Activated naive CD4-positive, alpha-beta T cell (primary cell): ENCODE results near the gene ATP4B.

ENCODE experiments used
- DNase-seq, 4 experiments: peaks; one replicate each; lab custom pipeline; 2025; lab: John Stamatoyannopoulos, UW

Gene ATP4B

GRCh38 chr13:113656003-113656588, 1.9 kb downstream of the ATP4B start:
- DNase-seq, result no peak

- DNase-seq, result no peak
Observed at GRCh38 chr13:113655346-113656002, 2.5 kb downstream of the ATP4B start.

- DNase-seq, result no peak
Observed at GRCh38 chr13:113654591-113655345, 3.2 kb downstream of the ATP4B start.

GRCh38 chr13:113654175-113654560, 3.8 kb downstream of the ATP4B start:
- DNase-seq, result no peak

- DNase-seq, result no peak
Observed at GRCh38 chr13:113653264-113654174, 4.5 kb downstream of the ATP4B start.

GRCh38 chr13:113652404-113653263, 5.4 kb downstream of the ATP4B start:
- no peak for DNase-seq

- no peak for DNase-seq
Observed at GRCh38 chr13:113651511-113652403, 6.2 kb downstream of the ATP4B start.

GRCh38 chr13:113650731-113651148, 7.3 kb downstream of the ATP4B start:
- DNase-seq, result no peak

GRCh38 chr13:113650275-113650674, 7.7 kb downstream of the ATP4B start:
- no peak for DNase-seq

- no peak for DNase-seq
Observed at GRCh38 chr13:113649212-113649611, 8.8 kb downstream of the ATP4B start.

GRCh38 chr13:113648216-113648610, 9.8 kb downstream of the ATP4B start:
- DNase-seq, result no peak

GRCh38 chr13:113647351-113648215, 10.4 kb downstream of the ATP4B start:
- DNase-seq, result no peak

- peak in 1 of 4 experiments; percentile 20 for DNase-seq
Observed at GRCh38 chr13:113646921-113647340, 11.1 kb downstream of the ATP4B start.

- DNase-seq, result no peak
Observed at GRCh38 chr13:113646376-113646775, 11.6 kb downstream of the ATP4B start.

- DNase-seq, result no peak
Observed at GRCh38 chr13:113645329-113645728, 12.7 kb downstream of the ATP4B start.

- no peak for DNase-seq
Observed at GRCh38 chr13:113644800-113645199, 13.2 kb downstream of the ATP4B start.

- DNase-seq, result no peak
Observed at GRCh38 chr13:113643593-113643992, 14.4 kb downstream of the ATP4B start.

- DNase-seq, result no peak
Observed at GRCh38 chr13:113642563-113642962, 15.4 kb downstream of the ATP4B start.

- DNase-seq, result no peak
Observed at GRCh38 chr13:113641426-113641825, 16.6 kb downstream of the ATP4B start.
